Stimulated activated CD4-positive, alpha-beta T cell treated with anti-CD3 and anti-CD28 coated beads, Interleukin-2, amount 100 ng/mL, for 24 hours (primary cell): ENCODE data around the gene CSF3R.

ENCODE experiments used
- DNase-seq, 2 donors: peaks; one replicate each; pipeline ENCODE4 v3.0.0-alpha.2; 2020

The CSF3R gene

DNA sequence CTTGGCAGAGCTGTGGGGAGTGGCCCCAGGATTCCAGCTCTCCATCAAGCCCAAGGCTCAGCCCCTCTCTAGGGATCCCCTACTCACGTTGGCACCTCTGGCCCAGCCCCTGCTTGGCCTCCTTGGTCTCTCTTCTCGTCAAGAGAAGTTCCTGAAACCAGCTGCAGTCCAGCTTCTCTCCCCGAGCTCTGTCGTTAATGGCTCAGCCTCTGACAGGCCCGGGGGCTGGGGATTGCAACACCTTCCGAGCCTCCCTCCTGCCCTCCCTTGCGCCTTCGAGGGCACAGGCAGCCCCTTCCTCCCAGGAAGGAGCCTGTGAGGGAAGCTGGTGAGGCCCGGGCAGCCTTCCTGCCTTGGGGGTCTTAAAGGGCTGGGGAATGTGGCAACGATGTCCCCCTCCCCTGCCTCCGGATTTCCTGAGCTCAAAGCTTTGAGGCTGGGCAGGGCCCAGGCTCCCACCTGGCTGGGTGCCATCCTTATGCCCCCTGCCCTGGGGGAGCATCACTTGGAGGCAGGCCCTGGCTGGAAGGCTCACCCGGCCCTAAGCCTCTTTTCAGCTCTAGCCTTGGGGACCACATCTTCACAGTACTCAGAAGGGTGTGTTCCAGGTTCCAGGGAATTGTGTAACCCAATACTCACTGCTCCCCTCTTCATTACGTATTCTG lies at the start of gene CSF3R:
Gene CSF3R (minus strand): TSS at position 190 of the 665 bp plus-strand sequence. CDS start 3,417 bp downstream, outside the sequence.
- DNase-seq = no peak

DNA sequence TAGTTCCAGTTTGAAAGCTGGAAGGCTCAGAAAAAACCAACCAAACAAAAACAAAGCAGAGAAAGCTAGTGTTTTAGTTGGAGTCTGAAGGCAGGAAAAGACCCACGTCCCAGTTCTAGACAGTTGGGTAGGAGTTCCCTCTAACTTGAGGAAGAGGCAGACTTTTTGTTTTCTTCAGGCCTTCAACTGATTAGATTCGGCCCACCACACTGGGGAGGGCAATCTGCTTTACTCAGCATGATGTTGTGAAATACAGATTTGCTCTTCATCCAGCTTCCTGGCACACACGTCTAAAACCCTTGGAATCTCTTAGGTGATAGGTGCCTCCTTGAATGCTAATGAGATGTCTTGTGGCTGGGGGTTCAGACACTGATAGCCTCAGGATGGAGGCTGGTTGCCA lies 49.1 kb upstream of the CSF3R start:
- DNase-seq = no peak

DNA sequence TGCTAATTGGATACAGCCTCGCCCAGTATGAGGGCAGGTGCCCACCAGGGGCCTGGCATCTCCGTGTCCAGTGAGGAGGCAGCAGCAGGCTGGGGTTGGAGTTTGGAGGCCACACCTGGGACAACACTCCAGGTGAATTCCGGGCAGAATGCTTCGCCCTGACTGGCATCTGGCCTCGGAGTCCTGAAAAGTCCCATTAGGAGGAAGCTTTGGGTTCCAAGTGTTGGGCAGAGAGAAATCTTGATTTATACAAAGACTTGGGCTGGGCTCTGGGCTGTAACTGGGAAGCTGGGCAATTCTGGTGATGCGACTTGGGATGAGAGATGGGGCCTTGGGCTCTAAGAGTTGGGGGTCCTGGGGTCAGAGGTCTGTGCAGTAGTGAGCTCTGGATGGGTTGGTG lies 48.1 kb upstream of the CSF3R start:
- no peak for DNase-seq

DNA sequence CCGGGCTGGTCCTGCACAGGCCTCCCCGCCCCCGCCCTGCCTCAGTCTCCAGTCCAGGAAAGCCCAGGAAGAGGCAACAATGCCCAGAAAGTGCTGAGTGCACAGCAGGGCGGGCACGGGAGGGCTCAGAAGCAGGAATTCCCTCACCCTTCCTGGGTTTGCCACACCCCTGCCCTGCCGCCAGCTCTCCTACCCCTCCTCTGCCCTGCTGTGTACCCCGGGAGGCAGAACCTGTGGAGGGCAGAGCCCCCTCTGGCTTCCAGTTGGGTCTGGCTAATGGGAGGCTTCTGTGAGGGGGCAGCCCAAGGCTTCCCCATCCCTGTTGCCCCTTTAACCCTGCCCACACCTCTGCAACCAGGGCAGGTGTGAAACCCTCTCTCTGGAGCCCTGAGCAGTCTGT lies 47.5 kb upstream of the CSF3R start:
- DNase-seq = no peak

DNA sequence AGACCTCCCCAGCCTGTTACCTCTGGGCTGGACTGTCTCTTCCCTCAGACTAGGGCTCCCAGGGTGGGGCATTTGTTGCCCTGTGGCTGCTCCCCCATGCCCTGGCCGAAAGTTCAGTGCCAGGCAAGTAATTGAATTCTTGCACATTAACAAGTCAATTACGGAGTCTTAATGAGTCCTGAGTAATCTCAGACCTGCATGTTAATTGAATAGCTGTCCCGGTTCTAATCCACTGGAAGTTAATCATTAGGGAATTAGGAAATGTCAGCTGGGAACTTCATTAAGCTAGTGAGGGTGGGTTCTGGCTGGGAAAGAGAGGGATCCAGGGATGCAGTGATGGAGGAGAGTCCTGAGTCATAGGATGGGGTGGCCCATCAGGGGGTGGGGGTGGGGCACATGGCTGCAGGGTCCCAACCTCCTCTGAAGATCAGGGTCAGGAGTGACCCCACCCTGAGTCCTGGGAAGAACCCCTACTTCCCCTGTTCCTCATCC lies 47.1 kb upstream of the CSF3R start:
- DNase-seq = no peak

DNA sequence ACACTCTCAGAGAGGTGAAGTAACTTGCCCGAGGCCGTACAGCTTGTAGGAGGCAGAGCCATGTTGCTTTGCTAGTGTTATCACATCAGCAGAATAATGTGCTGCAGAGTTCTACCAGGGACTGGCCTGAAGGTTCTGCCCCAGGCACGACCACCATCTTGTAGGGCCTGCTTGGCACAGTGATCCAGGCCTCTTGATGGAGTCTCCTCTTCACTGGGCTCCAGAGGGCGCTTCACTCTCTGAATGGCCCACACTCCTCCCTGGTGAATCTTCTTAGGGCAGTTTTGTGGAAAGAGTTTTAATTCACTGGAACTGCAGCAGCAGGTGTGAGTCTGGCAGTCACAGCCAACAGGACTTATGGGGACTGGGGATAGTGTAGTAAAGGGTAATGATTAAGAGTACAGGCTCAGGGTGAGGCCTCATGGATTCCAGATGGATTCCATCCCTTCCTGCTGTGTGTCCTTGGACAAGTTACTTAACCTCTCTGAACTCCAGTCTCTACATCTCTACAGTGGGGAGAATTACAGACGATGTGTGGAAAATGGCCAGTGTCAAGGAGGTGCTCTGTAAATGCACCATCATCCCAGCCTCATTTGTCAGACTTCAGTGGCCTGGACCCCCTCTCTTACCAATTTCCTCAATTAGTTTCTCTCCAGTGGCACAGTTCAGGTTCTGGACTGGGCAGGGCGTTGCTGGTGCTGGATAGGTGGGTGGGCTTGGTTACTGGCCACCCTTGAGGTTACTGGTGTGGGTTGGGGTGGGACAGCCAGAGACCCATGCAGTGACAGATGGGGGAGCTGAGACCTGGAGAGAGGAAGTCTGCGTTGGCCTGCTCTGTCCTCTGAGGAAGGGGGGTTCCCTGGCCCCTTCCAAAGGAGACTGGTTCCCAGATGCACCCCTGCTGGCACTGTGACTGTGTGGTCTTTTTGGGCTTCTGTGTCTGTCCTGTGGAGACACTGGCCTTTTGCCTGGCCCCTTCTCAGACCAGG lies 45.9 kb upstream of the CSF3R start:
- no peak for DNase-seq

DNA sequence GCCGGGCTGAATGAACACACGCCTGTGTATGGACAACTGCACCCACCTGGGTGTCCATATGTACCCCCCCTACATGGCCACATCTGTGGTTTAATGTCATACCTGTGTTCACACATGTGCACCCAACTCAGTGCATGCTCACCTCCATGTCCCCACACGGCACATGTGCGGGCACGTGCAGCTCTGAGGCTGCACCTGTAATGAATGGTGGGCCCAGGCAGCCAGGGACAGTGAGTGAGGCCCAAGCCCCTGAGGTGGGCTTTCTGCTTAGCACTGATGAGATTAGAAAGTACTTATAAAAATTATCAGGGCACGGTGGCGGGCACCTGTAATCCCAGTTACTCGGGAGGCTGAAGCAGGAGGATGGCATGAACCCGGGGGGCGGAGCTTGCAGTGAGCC lies 42.5 kb upstream of the CSF3R start:
- DNase-seq = no peak

DNA sequence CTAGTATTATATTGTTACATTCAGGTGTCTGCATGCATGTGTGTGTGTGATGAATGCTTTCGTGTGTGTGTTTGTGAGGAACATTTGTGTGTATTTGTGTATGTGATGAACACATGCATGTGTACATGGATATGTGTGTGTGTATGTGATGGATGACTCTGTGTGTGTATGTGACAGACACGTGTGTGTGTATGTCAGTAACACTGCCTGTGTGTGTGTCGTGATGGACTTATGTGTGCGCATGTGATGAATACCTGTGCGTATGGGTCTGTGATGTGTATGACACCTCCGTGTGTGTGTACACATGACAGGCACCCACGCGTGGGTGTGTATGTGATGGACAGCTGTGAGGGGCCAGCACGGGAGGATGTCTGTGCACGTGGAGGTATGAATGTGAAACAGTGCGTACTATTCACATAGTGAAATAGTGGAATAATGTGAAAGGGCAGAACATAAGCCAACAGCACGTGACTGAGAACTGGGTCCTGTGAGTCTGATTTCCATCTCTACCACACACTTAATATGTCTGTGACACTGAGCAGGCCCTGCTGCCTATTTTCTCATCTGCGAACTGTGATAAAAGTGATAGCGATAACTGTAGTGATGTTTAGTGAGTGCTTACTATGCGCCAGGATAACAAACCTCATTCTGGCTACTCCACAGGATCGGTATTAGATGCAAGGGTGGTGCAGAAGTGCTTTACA lies 41.8 kb upstream of the CSF3R start:
- DNase-seq = no peak

DNA sequence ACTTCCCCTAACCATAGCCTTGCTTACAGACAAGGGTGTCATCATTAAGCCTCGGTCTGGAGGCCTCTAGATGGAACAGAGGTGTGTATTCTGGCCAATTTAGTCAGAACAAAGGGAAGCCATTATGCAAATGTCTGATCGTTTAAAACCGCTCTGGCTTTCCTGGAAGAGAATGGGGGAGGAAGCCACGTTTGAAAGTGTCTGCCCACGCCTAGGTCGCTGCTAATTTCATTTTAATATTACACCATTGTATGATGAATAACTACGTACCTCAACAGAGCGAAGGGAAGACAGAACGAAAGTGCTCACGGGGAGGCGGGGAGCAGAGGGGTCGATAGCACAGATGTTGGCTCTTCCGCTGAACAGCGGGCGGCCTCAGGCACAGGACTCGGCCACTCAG lies 41.1 kb upstream of the CSF3R start:
- peak; percentile 27 to 39 for DNase-seq

DNA sequence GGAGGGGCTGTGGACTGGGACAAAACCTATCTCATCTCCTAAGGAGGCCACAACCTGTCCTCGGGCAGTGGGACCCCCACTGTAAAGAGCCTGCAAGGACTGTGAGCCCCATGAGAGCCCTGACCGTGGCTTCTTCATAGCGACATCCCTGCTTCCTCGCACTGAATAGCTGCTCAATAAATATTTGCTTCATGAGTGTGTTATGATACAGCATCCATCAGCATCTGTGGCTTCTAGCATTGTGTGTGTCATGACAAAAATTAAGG lies 40.5 kb upstream of the CSF3R start:
- no peak for DNase-seq

DNA sequence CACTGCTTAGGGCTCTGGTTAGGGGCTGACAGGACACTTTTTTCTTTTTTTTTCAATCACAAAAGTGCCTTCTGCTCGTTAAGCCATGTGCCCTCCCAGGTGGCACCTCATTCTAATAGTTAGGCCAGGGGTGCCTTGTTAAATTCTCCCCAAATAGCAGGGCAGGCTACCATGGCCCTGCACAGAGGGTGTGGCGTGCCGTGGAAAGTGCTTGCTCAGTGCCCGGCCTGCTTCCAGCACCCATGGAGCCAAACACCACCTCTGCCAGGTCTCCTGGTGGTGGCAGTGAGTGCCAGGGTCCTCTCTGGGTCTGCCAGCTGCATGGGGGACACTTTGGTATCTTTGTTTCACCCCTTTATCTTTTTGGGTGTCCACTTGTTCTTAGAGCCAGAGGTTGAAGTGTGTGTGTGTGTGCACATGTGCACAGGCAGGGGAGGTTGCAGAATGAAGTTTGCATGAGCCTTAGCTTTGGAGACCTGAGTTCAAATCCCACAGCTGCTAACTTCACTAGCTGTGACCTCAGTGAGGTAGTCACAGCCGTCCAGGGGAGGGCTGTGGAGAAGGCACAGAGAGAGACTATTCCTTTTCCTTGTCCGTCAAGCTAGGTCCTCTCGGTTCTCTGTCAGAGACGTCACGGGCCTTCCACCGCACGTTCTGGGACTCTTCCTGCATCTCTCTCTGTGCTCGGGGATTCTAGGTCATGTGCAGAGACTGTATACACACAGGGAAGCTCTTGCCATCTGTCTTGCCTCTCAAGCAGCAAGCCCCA lies 39.9 kb upstream of the CSF3R start:
- DNase-seq = no peak

DNA sequence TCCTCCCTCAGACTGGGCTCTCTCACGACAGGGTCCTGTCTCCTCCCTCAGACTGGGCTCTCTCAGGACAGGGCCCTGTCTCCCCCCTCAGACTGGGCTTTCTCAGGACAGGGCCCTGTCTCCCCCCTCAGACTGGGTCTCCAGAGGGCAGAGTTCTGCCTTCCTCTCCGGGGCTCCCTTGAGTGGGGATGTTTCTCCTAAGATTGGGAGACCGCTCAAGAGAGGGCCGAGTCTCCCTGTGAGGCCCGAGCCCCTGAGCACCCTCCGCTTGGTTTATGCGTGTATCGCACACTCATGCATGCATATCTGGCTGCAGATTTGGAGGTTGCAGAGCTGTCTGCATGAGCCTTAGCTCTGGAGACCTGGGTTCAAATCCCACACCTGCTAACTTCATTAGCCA lies 39.3 kb upstream of the CSF3R start:
- DNase-seq = no peak

DNA sequence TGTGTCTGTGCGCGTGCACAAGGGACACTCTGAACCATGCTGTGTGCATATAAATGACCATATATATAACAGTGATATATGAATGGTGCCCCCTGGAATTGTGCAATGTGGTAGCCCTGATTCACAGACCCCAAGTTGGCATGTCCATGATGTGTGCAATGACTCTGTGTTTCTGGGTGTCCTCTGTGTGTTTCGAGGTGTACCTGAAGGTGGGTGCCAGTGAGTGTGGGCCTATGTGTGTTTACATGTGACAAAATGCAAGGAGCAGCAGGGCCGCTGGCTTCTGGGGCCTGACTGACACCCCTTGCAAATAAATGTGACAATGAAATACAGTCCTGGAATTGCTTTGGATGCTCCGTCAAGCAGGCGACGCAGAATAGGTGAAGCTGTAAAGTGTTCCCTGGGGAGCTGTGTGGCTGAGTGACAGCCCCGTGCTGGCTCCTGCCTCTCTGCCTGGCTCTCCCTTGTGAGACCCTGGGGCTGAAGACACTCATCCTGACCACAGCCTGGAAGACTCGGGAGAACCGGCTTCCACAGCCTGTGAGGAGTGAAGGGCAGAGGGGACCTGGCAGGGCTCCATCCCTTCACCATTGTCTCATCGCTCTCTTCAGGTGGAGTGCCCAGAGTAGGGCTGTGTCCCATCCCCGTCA lies 38.2 kb upstream of the CSF3R start:
- DNase-seq = no peak

DNA sequence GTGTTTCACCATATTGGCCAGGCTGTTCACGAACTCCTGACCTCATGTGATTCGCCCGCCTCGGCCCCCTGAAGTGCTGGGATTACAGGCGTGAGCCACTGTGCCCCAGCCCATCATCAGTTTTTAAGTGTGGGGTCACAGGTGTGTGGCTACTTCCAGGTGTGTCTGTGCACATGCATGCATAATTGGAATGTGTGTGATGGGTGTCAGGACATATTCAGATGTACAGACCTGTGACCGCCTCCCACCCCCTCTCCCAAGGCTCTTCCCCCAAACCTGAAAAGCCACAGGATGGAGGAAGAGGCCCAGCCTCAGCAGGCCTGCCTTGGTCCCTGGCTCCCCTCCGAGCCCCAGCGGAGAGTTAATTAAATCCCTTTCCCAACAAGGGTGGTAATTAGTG lies 37.3 kb upstream of the CSF3R start:
- DNase-seq = no peak

DNA sequence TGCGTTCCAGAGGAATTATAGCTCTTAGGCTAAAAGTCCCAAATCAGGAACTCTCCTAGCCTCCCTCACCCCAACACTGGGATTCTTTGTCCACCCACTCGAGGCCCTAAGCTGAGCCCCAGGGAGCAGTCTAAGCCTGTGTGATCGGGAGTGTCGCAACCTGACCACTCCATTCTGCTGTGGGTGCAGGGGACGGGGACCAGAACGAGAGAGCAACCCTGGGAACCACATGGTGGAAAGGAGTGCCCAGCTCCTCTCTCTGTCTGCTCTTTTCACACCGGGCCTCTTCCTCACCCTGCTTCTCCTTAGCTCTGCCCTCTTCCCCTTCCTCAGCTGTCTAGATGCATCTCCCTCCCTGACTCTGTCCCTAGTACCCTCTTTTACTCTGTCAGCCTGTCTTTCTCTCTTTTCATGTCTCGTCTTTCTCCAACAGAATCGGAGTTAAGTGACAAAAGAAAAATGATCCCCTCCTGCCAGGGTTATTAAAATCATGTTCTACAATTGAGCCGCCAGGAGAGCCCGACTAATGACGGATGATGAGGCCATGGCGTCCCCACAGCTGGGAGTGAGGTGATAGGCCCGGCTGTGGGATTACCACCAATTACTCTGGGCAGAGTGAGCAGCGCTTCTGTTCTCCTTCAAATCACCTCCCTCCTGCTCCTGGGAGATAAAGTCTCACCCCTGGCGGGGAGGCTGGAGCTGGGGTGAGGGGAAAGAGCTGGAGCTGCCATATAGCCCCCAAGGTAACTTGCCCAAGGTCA lies 34.5 kb upstream of the CSF3R start:
- DNase-seq = no peak

DNA sequence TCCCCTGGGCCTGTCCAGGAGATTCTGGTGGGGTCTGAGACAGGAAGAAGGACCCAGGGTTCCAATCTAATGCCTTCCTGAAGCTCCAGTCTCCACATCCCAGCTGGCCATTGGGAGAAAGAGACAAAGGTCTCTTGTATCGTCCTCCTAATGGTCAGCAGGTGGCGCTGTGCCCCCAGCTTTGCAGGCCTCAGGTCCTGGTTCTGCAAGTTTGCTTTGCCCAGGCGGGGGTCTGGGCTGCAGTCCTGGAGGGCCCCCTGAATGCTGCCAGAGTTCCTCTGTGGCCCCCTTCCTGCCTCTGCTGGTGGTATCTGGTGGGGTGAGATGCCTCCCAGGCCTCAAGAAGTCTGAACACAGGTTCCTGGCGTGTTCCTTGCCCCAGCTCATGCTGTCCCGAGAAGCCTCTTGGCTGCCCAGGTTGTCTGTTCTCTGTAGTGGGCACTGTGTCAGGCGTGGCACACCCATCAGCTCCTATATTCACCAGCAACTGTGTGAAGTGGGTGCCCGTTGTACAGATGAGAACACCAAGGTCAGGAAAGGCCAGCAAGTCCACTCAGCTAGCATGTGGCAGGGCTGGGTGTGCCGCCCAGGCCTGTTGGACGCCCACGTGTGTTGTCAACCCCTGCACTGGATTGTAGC lies 33.8 kb upstream of the CSF3R start:
- peak; percentile 44 to 52 for DNase-seq

DNA sequence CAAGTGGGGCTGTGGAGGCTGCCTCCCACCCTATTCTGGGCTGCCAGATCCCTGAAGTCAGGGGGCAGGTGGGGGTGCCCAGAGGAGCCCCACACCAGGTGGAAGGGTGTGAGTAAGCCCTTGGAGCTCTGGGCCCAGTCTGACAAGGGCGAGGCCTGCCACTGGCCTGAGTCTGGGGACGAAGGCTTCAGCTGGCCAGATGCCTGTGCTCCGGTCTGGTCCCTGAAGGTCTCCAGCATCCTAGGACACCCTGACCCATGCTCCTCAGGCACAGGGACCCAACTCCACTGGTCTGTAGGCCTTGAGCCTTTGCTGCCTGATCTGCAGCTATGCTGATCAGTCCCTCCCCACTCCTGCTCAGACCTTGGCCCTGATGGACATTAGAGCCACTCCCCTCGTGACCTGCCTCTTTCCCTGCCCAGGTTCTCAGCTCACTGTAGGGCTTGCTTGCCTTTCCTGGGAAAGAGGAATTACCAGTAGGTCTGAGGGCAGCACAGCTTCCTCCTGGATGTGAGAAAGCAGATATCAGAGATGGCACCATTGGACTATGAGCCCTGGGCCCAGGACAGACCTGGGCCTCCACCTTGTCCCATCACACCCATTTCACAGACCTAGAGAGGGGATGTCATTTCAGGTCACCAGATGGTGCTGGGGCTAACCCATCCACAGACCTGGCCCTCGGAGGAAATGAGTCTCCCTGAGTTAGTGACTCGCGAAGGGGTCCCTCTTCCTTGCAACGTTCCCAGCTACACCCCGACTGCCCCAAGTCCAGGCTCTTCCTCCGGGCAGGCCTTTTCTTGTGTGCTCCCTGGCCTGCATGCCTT lies 32.8 kb upstream of the CSF3R start:
- DNase-seq = no peak

DNA sequence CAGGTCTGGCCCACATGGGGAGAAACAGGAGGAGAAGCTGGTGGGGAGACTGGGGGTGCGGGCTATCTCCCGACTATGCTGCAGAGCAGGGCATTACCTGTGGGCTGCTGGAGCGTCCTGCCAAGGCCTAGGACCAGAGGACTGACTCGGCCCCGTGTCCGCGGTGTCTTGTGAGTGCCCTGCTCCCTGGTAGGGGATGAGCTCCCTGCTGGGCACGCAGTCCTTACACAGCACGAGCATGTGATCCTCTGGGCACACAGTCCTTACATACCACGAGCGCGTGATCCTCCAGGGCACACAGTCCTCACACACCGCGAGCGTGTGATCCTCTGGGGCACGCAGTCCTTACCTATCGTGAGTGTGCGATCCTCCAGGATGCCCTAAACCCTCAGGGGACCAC lies 31.8 kb upstream of the CSF3R start:
- no peak for DNase-seq

DNA sequence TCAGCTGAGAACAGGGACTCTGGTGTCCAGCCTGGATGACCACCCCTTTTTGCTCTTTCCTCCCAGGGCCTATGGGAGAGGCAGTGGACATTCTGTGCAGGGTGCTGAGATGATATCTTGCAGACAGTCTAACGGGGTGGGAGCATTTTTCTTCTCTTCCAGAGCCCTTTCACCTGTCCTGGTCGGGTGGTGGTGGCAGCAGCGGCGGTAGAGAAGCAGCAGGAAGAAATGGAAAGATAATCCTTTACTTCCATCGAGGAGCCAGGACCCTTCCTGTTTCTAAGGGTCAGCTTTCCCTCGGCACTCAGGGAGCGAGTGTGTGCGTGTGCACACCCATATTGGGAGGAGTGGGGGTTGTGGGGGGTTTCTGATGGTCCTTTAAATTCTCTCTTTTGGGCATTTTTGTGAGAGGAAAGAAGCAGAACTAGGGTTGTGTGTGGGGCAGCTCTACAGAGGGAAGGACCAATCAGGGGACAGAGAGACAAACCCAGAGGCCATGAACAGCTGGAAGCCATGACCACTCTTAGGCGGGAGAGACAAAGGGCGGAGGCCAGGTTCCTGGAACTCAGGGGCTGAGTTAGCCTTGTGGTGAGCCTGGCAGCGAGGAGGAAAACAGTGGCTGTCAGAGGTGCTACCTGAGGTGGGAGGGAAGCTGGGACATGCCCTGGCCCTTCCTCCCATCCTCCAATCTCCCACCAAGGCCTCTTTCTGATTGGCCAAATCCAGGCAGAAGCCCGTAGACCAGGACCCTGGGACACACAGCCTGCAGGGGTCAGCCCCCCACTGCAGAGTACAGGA lies 31.2 kb upstream of the CSF3R start:
- DNase-seq = no peak
